Measurements from ENCODE around the gene MTX2.

GRCh38 chr2:176338395-176338794, 69.2 kb downstream of the MTX2 start:
- TF ChIP-seq SP1 (IDR thresholded peaks at IDR 0.05) (no peak), CTBP1 (IDR thresholded peaks at IDR 0.05; ENCODE audit: borderline replicate concordance) (no peak), FOXM1 (IDR thresholded peaks at IDR 0.05; ENCODE audit: borderline replicate concordance) (no peak), HDGF (IDR thresholded peaks at IDR 0.05; ENCODE audit: borderline replicate concordance) (no peak), BHLHE40 (IDR thresholded peaks at IDR 0.05; ENCODE audit: borderline replicate concordance) (no peak), SUZ12 (IDR thresholded peaks at IDR 0.05) (no peak), ZNF384 (IDR thresholded peaks at IDR 0.05) (no peak), PKNOX1 (IDR thresholded peaks at IDR 0.05) (no peak), TARDBP (IDR thresholded peaks at IDR 0.05) (no peak), ELF4 (IDR thresholded peaks at IDR 0.05) (no peak), FOXA1 (IDR thresholded peaks at IDR 0.05) (no peak), ARNT (IDR thresholded peaks at IDR 0.05) (no peak), L3MBTL2 (conservative IDR thresholded peaks at IDR 0.05) (no peak)
